Liver (tissue), 9 donors: ENCODE results near the gene SOX18. TPM values are rescaled to one million over a fixed set of nuclear protein-coding genes. Genes with fewer than 3 reads are reported as not detected.

Experiments used
- DNase-seq: peaks from one replicate; pipeline ENCODE4 v3.0.0-alpha.2; 2017; ENCODE audit warnings: low spot score
- H3K27ac ChIP-seq, 2 donors: one replicate each; pipeline ENCODE4 v1.7.0; 2013; ENCODE audit warnings: inconsistent platforms in 2 of 2, low read length in 2 of 2, control low read depth in 1 of 2, low read depth in 1 of 2, mild to moderate bottlenecking in 1 of 2
- H3K27me3 ChIP-seq, 4 donors: one replicate each; pipeline versions ENCODE4 v1.6.1 to v1.7.0; 2013; ENCODE audit warnings: low read length in 3 of 4, inconsistent platforms in 1 of 4, mild to moderate bottlenecking in 1 of 4, moderate library complexity in 1 of 4; ENCODE audit not compliant: control insufficient read depth in 4 of 4, insufficient read depth in 4 of 4
- H3K36me3 ChIP-seq, 4 donors: one replicate each; pipeline versions ENCODE4 v1.6.1 to v1.7.0; 2013; ENCODE audit warnings: low read length in 3 of 4, mild to moderate bottlenecking in 3 of 4, low read depth in 1 of 4, moderate library complexity in 1 of 4; ENCODE audit not compliant: control insufficient read depth in 4 of 4, insufficient read depth in 3 of 4
- H3K4me1 ChIP-seq, 4 donors: one replicate each; pipeline versions ENCODE4 v1.6.1 to v1.7.0; 2013; ENCODE audit warnings: low read length in 3 of 4, mild to moderate bottlenecking in 3 of 4, moderate library complexity in 1 of 4; ENCODE audit not compliant: control insufficient read depth in 4 of 4, insufficient read depth in 4 of 4
- H3K4me3 ChIP-seq, 3 donors: one replicate each; pipeline versions ENCODE4 v1.6.1 to v1.7.0; 2013; ENCODE audit warnings: low read length in 3 of 3, control low read depth in 1 of 3, low read depth in 1 of 3, mild to moderate bottlenecking in 1 of 3
- H3K9ac ChIP-seq, 2 donors: one replicate each; pipeline ENCODE4 v1.7.0; 2013; ENCODE audit warnings: low read length in 2 of 2, mild to moderate bottlenecking in 2 of 2, moderate library complexity in 2 of 2, control low read depth in 1 of 2, low read depth in 1 of 2
- H3K9me3 ChIP-seq, 4 donors: one replicate each; pipeline versions ENCODE4 v1.6.1 to v1.7.0; 2013; ENCODE audit warnings: low read length in 3 of 4; ENCODE audit not compliant: control insufficient read depth in 4 of 4
- ATF3 ChIP-seq: IDR thresholded peaks from 2 replicates; pipeline ENCODE4 v1.6.1; 2016; ENCODE audit warnings: antibody characterized with exemption
- EGR1 ChIP-seq, 2 donors: IDR thresholded peaks; 2 replicates each; pipeline ENCODE4 v1.6.1; 2016 to 2018; ENCODE audit warnings: antibody characterized with exemption in 2 of 2, low read depth in 2 of 2
- FOXA1 ChIP-seq: IDR thresholded peaks from 2 replicates; pipeline ENCODE4 v1.6.1; 2016; ENCODE audit warnings: antibody characterized with exemption
- GABPA ChIP-seq, 2 donors: IDR thresholded peaks in 1 of 2; conservative IDR thresholded peaks in 1 of 2; 2 replicates each; pipeline ENCODE4 v1.6.1; 2016; ENCODE audit warnings: antibody characterized with exemption in 2 of 2, mild to moderate bottlenecking in 1 of 2, moderate library complexity in 1 of 2
- HNF4A ChIP-seq, 2 donors: conservative IDR thresholded peaks; 2 replicates each; pipeline ENCODE4 v1.6.1; 2016; ENCODE audit warnings: antibody characterized with exemption in 2 of 2, mild to moderate bottlenecking in 2 of 2
- HNF4G ChIP-seq: IDR thresholded peaks from 2 replicates; pipeline ENCODE4 v1.6.1; 2016; ENCODE audit warnings: antibody characterized with exemption
- JUND ChIP-seq, 2 donors: IDR thresholded peaks; 2 replicates each; pipeline ENCODE4 v1.6.1; 2016; ENCODE audit warnings: antibody characterized with exemption in 2 of 2
- MAX ChIP-seq: IDR thresholded peaks from 2 replicates; pipeline ENCODE4 v1.6.1; 2016; ENCODE audit warnings: antibody characterized with exemption
- NR2F2 ChIP-seq: IDR thresholded peaks from 2 replicates; pipeline ENCODE4 v1.6.1; 2016; ENCODE audit warnings: antibody characterized with exemption
- RAD21 ChIP-seq, 2 donors: IDR thresholded peaks; 2 replicates each; pipeline ENCODE4 v1.6.1; 2016; ENCODE audit warnings: antibody characterized with exemption in 2 of 2, mild to moderate bottlenecking in 2 of 2
- REST ChIP-seq: IDR thresholded peaks from 2 replicates; pipeline ENCODE4 v1.6.1; 2016; ENCODE audit warnings: antibody characterized with exemption, mild to moderate bottlenecking
- RXRA ChIP-seq, 2 donors: IDR thresholded peaks; 2 replicates each; pipeline ENCODE4 v1.6.1; 2017 to 2018; ENCODE audit warnings: antibody characterized with exemption in 2 of 2, mild to moderate bottlenecking in 1 of 2
- SP1 ChIP-seq: IDR thresholded peaks from 2 replicates; pipeline ENCODE4 v1.6.1; 2018; ENCODE audit warnings: antibody characterized with exemption, mild to moderate bottlenecking
- TAF1 ChIP-seq: conservative IDR thresholded peaks from 2 replicates; pipeline ENCODE4 v1.6.1; 2016; ENCODE audit warnings: antibody characterized with exemption, mild to moderate bottlenecking
- YY1 ChIP-seq: IDR thresholded peaks from 2 replicates; pipeline ENCODE4 v1.6.1; 2016; ENCODE audit warnings: antibody characterized with exemption, mild to moderate bottlenecking
- WGBS: extraction: QIAGEN DNeasy Blood & Tissue Kit; methylation state at CpG from one replicate; pipeline ENCODE4 v1.1.7; 2013; 5-methylcytosine and 5-hydroxymethylcytosine counted together
- polyA plus RNA-seq, 2 donors: library from polyadenylated mRNA; stranded (reverse) in 1 of 2; unstranded in 1 of 2; fragments of 200-250 nt in 1 of 2; fragments of >200 nt in 1 of 2; fragmentation: Nextera tagmentation in 1 of 2; extraction: Ambion mirVana in 1 of 2; gene quantifications; one replicate each; pipeline versions ENCODE4 v1.2.1 to v1.2.3, GENCODE V29; 2013 to 2015
- total RNA-seq, 2 donors: library from RNA; depleted of rRNA; stranded (reverse); fragments of >200 nt; gene quantifications; one replicate each; pipeline ENCODE4 v1.2.3, GENCODE V29; 2014
- TF ChIP-seq, protein P1 (sequence below): fragments of 150-350 bp; IDR thresholded peaks from 2 replicates; pipeline ENCODE4 v1.5.1; 2017; ENCODE audit warnings: improper control_type of control experiment, low read depth, low read length; ENCODE audit not compliant: missing input control
- TF ChIP-seq, protein P2 (sequence below): IDR thresholded peaks from 2 replicates; pipeline ENCODE4 v1.6.1; 2016; ENCODE audit warnings: antibody characterized with exemption
- donor health status: healthy.
- donor health status: healthy.
- donor health status: healthy.
- donor health status: healthy.
- donor health status: healthy.

The SOX18 gene
- total and polyA plus RNA-seq, 4 donors = 1.1 to 5.8 (median 2.6) TPM

DNA sequence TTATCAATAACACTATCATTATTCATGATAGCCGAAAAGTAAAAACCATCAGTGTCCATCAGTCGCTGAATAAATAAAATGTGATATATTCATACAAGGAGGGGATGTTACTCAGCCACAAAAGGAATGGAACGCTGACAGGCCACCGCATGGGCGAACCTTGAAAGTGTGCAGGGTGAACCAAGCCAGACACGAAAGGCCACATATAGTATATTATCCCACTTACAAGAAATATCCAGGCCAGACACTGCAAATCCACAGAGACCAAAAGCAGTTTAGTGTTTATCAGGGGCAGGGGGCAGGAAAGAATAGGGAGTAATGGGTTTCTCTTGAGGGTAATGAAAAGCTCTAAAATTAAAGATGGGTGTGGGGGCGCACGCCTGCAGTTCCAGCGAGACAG is 5.7 kb downstream of the SOX18 start:
- Histone ChIP-seq H3K4me3 (no peak overlapping the region), H3K27ac (no peak overlapping the region), H3K4me1 (peaks cover 0 to 23% (median 8%) of the 10 kb centered on the region in 4 donors), H3K9me3 (no peaks in the 10 kb centered on the region), H3K27me3 (peaks cover 0 to 7% (median 2%) of the 10 kb centered on the region in 4 donors), H3K36me3 (no peaks in the 10 kb centered on the region), H3K9ac (no peak overlapping the region)
- 85% methylated on average over 9 of the region's 9 CpGs for WGBS
- DNase-seq = no peak
- no peak for TF ChIP-seq NR2F2
- TF ChIP-seq TAF1 = no peak
- TF ChIP-seq RXRA (IDR thresholded peaks at IDR 0.05) = no peak
- no peak for TF ChIP-seq HNF4G
- TF ChIP-seq EGR1 (IDR thresholded peaks at IDR 0.05; ENCODE audit: low read depth in 2 of 2) = no peak
- TF ChIP-seq, protein P1, sequence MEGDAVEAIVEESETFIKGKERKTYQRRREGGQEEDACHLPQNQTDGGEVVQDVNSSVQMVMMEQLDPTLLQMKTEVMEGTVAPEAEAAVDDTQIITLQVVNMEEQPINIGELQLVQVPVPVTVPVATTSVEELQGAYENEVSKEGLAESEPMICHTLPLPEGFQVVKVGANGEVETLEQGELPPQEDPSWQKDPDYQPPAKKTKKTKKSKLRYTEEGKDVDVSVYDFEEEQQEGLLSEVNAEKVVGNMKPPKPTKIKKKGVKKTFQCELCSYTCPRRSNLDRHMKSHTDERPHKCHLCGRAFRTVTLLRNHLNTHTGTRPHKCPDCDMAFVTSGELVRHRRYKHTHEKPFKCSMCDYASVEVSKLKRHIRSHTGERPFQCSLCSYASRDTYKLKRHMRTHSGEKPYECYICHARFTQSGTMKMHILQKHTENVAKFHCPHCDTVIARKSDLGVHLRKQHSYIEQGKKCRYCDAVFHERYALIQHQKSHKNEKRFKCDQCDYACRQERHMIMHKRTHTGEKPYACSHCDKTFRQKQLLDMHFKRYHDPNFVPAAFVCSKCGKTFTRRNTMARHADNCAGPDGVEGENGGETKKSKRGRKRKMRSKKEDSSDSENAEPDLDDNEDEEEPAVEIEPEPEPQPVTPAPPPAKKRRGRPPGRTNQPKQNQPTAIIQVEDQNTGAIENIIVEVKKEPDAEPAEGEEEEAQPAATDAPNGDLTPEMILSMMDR = no peak
- no peak for TF ChIP-seq ATF3
- no peak for TF ChIP-seq HNF4A (conservative IDR thresholded peaks at IDR 0.05)
- no peak for TF ChIP-seq REST
- TF ChIP-seq YY1 = no peak
- no peak for TF ChIP-seq FOXA1
- TF ChIP-seq JUND (IDR thresholded peaks at IDR 0.05) = no peak
- TF ChIP-seq SP1 = no peak
- TF ChIP-seq MAX = no peak
- no peak for TF ChIP-seq RAD21 (IDR thresholded peaks at IDR 0.05)
- TF ChIP-seq GABPA (IDR thresholded peaks at IDR 0.05 in 1 of 2, conservative IDR thresholded peaks at IDR 0.05 in 1 of 2) = no peak
- TF ChIP-seq, protein P2, sequence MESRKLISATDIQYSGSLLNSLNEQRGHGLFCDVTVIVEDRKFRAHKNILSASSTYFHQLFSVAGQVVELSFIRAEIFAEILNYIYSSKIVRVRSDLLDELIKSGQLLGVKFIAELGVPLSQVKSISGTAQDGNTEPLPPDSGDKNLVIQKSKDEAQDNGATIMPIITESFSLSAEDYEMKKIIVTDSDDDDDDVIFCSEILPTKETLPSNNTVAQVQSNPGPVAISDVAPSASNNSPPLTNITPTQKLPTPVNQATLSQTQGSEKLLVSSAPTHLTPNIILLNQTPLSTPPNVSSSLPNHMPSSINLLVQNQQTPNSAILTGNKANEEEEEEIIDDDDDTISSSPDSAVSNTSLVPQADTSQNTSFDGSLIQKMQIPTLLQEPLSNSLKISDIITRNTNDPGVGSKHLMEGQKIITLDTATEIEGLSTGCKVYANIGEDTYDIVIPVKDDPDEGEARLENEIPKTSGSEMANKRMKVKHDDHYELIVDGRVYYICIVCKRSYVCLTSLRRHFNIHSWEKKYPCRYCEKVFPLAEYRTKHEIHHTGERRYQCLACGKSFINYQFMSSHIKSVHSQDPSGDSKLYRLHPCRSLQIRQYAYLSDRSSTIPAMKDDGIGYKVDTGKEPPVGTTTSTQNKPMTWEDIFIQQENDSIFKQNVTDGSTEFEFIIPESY = no peak
